AG09309 (cell line): ENCODE data around the gene SLC2A13.
A peak's percentile ranks its signal among the peaks of the same experiment; 100 is the strongest.
"Not testable (repeated sequence)": the region's sequence is repeated elsewhere in the genome, so short reads cannot be mapped to it uniquely, and the experiment has no call there.

ENCODE experiments used
- DNase-seq: peaks from one replicate; pipeline ENCODE4 v3.0.0-alpha.2; 2010; ENCODE audit warnings: low read depth
- H3K4me3 ChIP-seq: 2 replicates; pipeline ENCODE4 v1.5.1; 2011; ENCODE audit warnings: mild to moderate bottlenecking, low read depth, low read length, moderate library complexity; ENCODE audit not compliant: control insufficient read depth
- CTCF ChIP-seq: IDR thresholded peaks from 2 replicates; pipeline ENCODE4 v1.5.1; 2011; ENCODE audit warnings: mild to moderate bottlenecking, low read depth, low read length, inconsistent platforms; ENCODE audit not compliant: insufficient read depth, control insufficient read depth; ENCODE audit errors: missing control alignments

The SLC2A13 gene

GRCh38 chr12:39867631-39868327 is 238.1 kb downstream of the SLC2A13 start:
- no peak for DNase-seq
- no peak overlapping the region for H3K4me3 ChIP-seq
- TF ChIP-seq CTCF: no peak

- no peak overlapping the region for H3K4me3 ChIP-seq
- no peak for DNase-seq
- TF ChIP-seq CTCF: no peak
These were observed 239.7 kb downstream of the SLC2A13 start for GRCh38 chr12:39866135-39866534.

DNA sequence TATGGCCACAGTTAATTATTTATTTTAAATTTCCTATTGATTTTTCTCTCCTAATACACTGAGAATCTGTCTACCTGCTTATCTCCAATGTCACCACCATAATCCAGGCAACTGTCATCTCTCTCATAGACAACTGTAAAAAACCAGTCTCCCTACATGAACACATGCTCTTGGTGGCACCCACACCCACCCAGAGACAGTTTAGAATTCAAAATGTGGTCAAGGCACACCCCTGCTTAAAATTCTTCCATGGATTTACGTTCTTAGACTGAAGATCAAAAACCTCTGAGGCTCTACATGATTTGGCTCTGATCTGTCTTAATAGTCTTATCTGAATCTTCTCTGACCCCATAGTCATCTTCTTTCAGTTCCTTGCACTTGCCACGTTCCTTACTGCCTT is 245.2 kb downstream of the SLC2A13 start:
- no peak for TF ChIP-seq CTCF
- no peak for DNase-seq
- no peak overlapping the region for H3K4me3 ChIP-seq

DNA sequence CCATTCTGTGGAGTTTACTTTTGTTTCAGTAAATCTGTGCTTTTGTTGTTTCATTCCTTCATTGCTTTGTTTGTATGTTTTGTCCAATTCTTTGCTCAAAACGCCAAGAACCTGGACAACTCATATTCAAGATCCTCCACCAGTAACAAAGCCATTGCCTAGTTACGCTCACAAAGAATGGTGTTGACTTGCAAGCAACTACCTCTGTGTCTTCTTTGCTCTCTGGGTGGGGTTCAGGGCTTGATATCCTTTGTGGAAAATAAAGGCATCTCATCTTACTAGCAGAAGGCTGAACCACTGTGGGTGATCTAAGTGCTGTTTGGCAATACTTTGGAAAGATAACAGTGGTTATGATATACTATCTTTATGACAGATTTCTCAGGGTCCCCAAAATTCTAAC is 252.9 kb downstream of the SLC2A13 start:
- H3K4me3 ChIP-seq: no peak overlapping the region
- no peak for DNase-seq
- no peak for TF ChIP-seq CTCF

- TF ChIP-seq CTCF: no peak
- no peak overlapping the region for H3K4me3 ChIP-seq
- DNase-seq: no peak
These were observed 253.5 kb downstream of the SLC2A13 start for GRCh38 chr12:39852346-39852745.

- DNase-seq: not testable (repeated sequence)
These were observed 257.7 kb downstream of the SLC2A13 start for GRCh38 chr12:39848218-39848617.

GRCh38 chr12:39846971-39847650 is 258.8 kb downstream of the SLC2A13 start:
- no peak for TF ChIP-seq CTCF
- peak; percentile 16 for DNase-seq
- no peak overlapping the region for H3K4me3 ChIP-seq

More at GRCh38 chr12:39848218-39848617, 257.7 kb downstream of the SLC2A13 start:
- not testable (repeated sequence) for H3K4me3 ChIP-seq
